Mesenchymal stem cell (in vitro differentiated cells and primary cell): Measurements from ENCODE around the gene TRAF3.
A peak's percentile ranks its signal among the peaks of the same experiment; 100 is the strongest.

Source experiments
- DNase-seq: peaks from one replicate; pipeline ENCODE4 v3.0.0-alpha.2; 2013
- H2AFZ ChIP-seq: one replicate; pipeline ENCODE4 v1.6.1; 2013; ENCODE audit warnings: low read depth, mild to moderate bottlenecking, control low read depth, inconsistent platforms, low read length, moderate library complexity
- H2AK5ac ChIP-seq: 2 replicates; pipeline ENCODE4 v1.6.1; 2013; ENCODE audit warnings: low read length, moderate library complexity, mild to moderate bottlenecking, inconsistent platforms; ENCODE audit not compliant: severe bottlenecking
- H2BK120ac ChIP-seq: one replicate; pipeline ENCODE4 v1.6.1; 2013; ENCODE audit warnings: low read depth, mild to moderate bottlenecking, inconsistent platforms, low read length, moderate library complexity
- H2BK12ac ChIP-seq, 2 experiments: one replicate each; pipeline ENCODE4 v1.6.1; 2013; ENCODE audit warnings: inconsistent platforms in 2 of 2, low read length in 2 of 2, mild to moderate bottlenecking in 2 of 2, moderate library complexity in 2 of 2, control low read depth in 1 of 2
- H2BK15ac ChIP-seq: one replicate; pipeline ENCODE4 v1.6.1; 2013; ENCODE audit warnings: mild to moderate bottlenecking, low read depth, inconsistent platforms; ENCODE audit not compliant: poor library complexity, severe bottlenecking
- H2BK5ac ChIP-seq: 2 replicates; pipeline ENCODE4 v1.6.1; 2013; ENCODE audit warnings: low read depth, mild to moderate bottlenecking, low read length, control low read depth, inconsistent platforms; ENCODE audit not compliant: poor library complexity, severe bottlenecking
- H3K14ac ChIP-seq, 2 experiments: one replicate each; pipeline ENCODE4 v1.6.1; 2013; ENCODE audit warnings: inconsistent platforms in 2 of 2, low read length in 2 of 2, control low read depth in 1 of 2, mild to moderate bottlenecking in 1 of 2, moderate library complexity in 1 of 2
- H3K18ac ChIP-seq, 2 experiments: one replicate each; pipeline ENCODE4 v1.6.1; 2013; ENCODE audit warnings: inconsistent platforms in 2 of 2, low read length in 2 of 2, control low read depth in 1 of 2, low read depth in 1 of 2, mild to moderate bottlenecking in 1 of 2
- H3K23ac ChIP-seq, 2 experiments: one replicate each; pipeline ENCODE4 v1.6.1; 2013; ENCODE audit warnings: inconsistent platforms in 2 of 2, low read length in 2 of 2, mild to moderate bottlenecking in 2 of 2, moderate library complexity in 2 of 2, control low read depth in 1 of 2
- H3K27ac ChIP-seq: 2 replicates; pipeline ENCODE4 v1.5.1; 2013; ENCODE audit warnings: mild to moderate bottlenecking, moderate library complexity, low read length, control low read depth, inconsistent platforms; ENCODE audit not compliant: poor library complexity, severe bottlenecking
- H3K27me3 ChIP-seq, 2 experiments: 2 replicates each; pipeline versions ENCODE4 v1.6.1 to v1.7.0; 2013; ENCODE audit warnings: low read length in 2 of 2, mild to moderate bottlenecking in 2 of 2, moderate library complexity in 2 of 2, control low read depth in 1 of 2, inconsistent platforms in 1 of 2; ENCODE audit not compliant: control insufficient read depth in 1 of 2, insufficient read depth in 1 of 2
- H3K36me3 ChIP-seq, 2 experiments: 2 replicates each; pipeline versions ENCODE4 v1.6.1 to v1.7.0; 2013; ENCODE audit warnings: low read length in 2 of 2, control low read depth in 1 of 2, inconsistent platforms in 1 of 2, low read depth in 1 of 2, mild to moderate bottlenecking in 1 of 2; ENCODE audit not compliant: insufficient read depth in 2 of 2, control insufficient read depth in 1 of 2
- H3K4ac ChIP-seq, 2 experiments: one replicate each; pipeline ENCODE4 v1.6.1; 2013; ENCODE audit warnings: inconsistent platforms in 2 of 2, low read length in 2 of 2, mild to moderate bottlenecking in 2 of 2, moderate library complexity in 2 of 2, control low read depth in 1 of 2, low read depth in 1 of 2
- H3K4me1 ChIP-seq: 2 replicates; pipeline ENCODE4 v1.6.1; 2013; ENCODE audit warnings: low read depth, low read length, control low read depth; ENCODE audit not compliant: control insufficient read depth, insufficient read depth
- H3K4me2 ChIP-seq: 2 replicates; pipeline ENCODE4 v1.6.1; 2013; ENCODE audit warnings: low read length, mild to moderate bottlenecking, inconsistent platforms; ENCODE audit not compliant: poor library complexity, severe bottlenecking
- H3K4me3 ChIP-seq, 2 experiments: 2 replicates each; pipeline versions ENCODE4 v1.5.1 to v1.7.0; 2013; ENCODE audit warnings: low read length in 2 of 2, mild to moderate bottlenecking in 2 of 2, control low read depth in 1 of 2, low read depth in 1 of 2; ENCODE audit not compliant: insufficient read depth in 1 of 2
- H3K79me1 ChIP-seq: replicated peaks from 2 replicates; pipeline ENCODE4 v1.6.1; 2013; ENCODE audit warnings: mild to moderate bottlenecking, control low read depth, low read length, inconsistent platforms; ENCODE audit not compliant: poor library complexity, severe bottlenecking
- H3K9ac ChIP-seq: 2 replicates; pipeline ENCODE4 v1.7.0; 2013; ENCODE audit warnings: mild to moderate bottlenecking, low read length, moderate library complexity
- H3K9me3 ChIP-seq: 2 replicates; pipeline ENCODE4 v1.7.0; 2013; ENCODE audit warnings: mild to moderate bottlenecking, low read length; ENCODE audit not compliant: control insufficient read depth
- H4K8ac ChIP-seq: one replicate; pipeline ENCODE4 v1.6.1; 2013; ENCODE audit warnings: inconsistent platforms, mild to moderate bottlenecking, low read length, moderate library complexity
- H4K91ac ChIP-seq: one replicate; pipeline ENCODE4 v1.6.1; 2013; ENCODE audit warnings: mild to moderate bottlenecking, low read length, inconsistent platforms
- WGBS: methylation state at CpG from one replicate; pipeline ENCODE4 v1.1.7; 2013; ENCODE audit warnings: mixed read lengths; 5-methylcytosine and 5-hydroxymethylcytosine counted together

The TRAF3 gene

DNA sequence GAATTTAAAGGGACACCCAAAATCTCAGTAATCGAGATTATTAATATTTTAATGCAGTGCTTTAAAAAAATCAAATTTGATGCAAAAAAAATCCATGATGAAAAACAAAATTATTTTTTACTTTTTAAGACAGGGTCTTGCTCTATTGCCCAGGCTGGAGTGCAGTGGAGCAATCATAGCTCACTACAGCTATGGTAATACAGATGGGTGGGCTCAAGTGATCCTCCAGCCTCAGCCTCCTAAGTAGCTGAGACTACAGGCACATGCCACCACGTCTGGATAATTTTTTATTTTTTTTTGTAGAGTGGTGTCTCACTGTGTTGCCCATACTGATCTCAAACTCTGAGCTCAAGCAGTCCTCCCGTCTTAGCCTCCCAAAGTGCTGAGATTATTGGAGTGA is 62.9 kb downstream of the TRAF3 start:
- Histone ChIP-seq H2AK5ac (no peak overlapping the region), H3K4me1 (peaks cover 3% of the 10 kb centered on the region), H3K9ac (no peak overlapping the region), H2BK15ac (no peak overlapping the region), H3K36me3 (peaks cover 0 to 3% of the 10 kb centered on the region in 2 experiments), H3K27me3 (no peaks in the 10 kb centered on the region), H3K9me3 (no peaks in the 10 kb centered on the region), H2BK5ac (no peak overlapping the region), H2BK12ac (no peak overlapping the region), H3K18ac (no peak overlapping the region), H3K14ac (no peak overlapping the region), H4K8ac (no peak overlapping the region), H3K4me2 (no peak overlapping the region), H2AFZ (no peak overlapping the region), H3K4me3 (no peak overlapping the region), H2BK120ac (no peak overlapping the region), H3K27ac (no peak overlapping the region), H3K79me1 (peaks cover 19% of the 10 kb centered on the region), H4K91ac (no peak overlapping the region), H3K23ac (no peak overlapping the region), H3K4ac (no peak overlapping the region)
- WGBS: 100% methylated on average over 2 of the region's 3 CpGs
- DNase-seq: no peak

DNA sequence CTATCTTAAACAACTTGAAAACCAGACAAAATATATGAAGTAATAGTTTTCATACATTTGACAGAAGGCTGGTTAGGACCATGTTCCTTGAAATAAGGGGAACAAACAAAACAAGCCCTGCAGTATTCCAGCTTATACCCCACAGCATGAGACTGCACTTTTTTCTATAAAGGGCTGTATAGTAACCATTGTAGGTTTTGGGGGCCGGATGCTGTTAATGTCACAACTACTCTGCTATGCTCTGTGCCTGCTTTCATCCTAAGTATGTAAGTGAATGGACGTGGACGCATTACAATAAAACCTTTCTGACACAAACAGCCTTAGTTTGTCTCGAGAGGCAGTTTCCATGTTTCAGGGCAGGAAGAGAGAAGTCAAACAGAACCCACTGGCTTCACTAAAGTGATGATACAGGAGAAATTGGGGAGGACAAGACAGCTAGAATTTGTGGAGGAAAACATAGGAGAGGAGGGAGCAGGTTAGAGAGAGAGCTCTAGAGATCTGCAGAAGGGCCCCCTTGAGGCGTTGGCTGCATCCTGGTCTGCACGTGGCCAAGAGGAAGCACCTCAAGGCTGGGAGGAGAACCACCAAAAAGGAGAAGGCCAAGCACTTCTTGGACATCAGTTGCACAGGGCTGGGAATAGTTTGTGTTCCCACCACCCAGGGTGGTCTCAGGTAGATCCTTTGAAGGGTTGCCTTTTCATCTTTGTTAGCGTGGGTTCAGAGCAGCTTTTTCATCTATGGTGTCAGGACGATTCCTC is 63.7 kb downstream of the TRAF3 start:
- Histone ChIP-seq H2BK15ac (no peak overlapping the region), H3K9me3 (no peaks in the 10 kb centered on the region), H3K27me3 (no peaks in the 10 kb centered on the region), H3K9ac (no peak overlapping the region), H3K23ac (no peak overlapping the region), H2BK5ac (no peak overlapping the region), H3K18ac (no peak overlapping the region), H3K4me2 (no peak overlapping the region), H2AFZ (no peak overlapping the region), H3K4me1 (peaks cover 1% of the 10 kb centered on the region), H2BK120ac (no peak overlapping the region), H2BK12ac (no peak overlapping the region), H3K14ac (no peak overlapping the region), H3K79me1 (peaks cover 16% of the 10 kb centered on the region), H3K4me3 (no peak overlapping the region), H4K91ac (peak overlapping the region; percentile 18), H3K27ac (no peak overlapping the region), H3K36me3 (peaks cover 0 to 3% of the 10 kb centered on the region in 2 experiments), H2AK5ac (no peak overlapping the region), H4K8ac (no peak overlapping the region), H3K4ac (no peak overlapping the region)
- no peak for DNase-seq
- WGBS: 81% methylated on average over 7 of the region's 8 CpGs

DNA sequence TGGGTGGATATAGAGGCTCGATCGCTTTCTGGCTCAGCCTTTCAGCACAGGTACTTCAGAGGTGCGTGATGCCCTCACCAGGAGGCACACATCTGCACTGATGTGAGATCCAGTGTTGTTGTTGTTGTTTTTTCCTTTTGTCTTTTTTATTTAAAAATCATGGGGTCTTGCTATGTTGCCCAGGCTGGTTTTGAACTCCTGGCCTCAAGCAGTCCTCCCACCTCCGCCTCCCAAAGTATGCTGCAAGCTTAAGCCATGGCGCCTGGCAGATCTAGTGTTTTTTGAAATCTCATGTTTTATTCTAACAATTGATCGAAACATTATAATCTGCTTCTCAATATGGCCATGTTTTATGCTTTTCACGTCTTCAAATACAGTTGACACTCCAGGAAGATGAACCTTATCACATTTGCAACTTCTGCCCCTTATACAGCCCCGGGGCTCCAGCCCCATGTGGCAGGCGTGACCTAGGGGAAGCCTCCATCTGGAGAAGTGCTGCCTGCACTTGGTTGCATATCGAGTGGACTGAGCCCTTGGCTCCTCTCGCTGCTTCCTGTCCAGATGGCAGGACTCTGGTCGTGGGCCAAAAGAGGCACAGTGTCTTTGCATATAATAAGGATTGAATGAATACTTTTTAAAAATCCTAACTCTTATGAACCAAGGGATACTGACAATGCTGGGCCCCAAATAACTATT is 71.7 kb downstream of the TRAF3 start:
- no peak overlapping the region for H3K18ac ChIP-seq

DNA sequence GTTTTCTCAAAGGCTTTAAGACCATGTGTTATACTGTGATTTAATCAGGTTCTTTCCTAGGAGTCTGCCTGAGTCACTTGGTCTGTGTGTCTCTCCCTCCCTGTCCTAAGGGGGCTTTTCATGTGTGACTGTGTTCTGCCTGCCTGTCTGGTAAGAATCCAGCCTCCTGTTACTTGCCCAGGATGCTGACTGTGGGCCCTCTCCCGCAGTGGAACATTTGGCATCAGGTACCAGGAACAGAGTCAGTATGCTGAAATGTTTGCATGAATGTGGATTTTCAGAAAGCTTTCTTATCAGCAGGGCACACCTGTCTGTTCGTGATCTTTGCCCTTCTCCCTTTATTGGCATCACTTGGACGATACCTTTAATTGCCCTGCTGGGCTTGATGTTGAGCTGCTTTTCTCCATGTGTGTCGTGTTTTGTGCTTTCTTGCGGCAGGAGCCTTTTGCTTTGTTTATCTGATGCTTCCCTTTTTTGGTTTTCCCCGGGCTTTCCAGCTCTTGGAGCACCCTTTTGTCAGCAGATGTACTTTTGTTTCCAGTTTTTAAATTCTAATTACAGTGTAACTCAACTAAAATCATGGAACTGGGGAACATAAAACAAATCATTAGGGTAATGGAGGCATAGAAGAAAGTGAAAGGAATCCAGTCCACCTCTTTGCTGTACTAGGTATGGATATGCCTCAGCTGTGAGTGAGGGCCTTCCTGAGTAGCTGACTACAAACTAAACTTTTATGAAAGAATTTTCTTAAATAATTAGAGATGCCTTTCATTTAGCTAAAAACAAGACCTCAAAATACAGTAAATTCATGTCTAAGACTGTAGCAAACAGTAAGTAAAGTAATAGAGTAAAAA is 72.5 kb downstream of the TRAF3 start:
- no peak overlapping the region for H3K18ac ChIP-seq
- no peak overlapping the region for H3K23ac ChIP-seq
- no peak overlapping the region for H3K14ac ChIP-seq
- no peaks in the 10 kb centered on the region for H3K36me3 ChIP-seq
- DNase-seq: peak; percentile 52
- no peak overlapping the region for H2BK15ac ChIP-seq
- no peak overlapping the region for H2BK12ac ChIP-seq
- no peak overlapping the region for H2AFZ ChIP-seq
- H4K91ac ChIP-seq: no peak overlapping the region
- H4K8ac ChIP-seq: no peak overlapping the region
- H3K27me3 ChIP-seq: no peaks in the 10 kb centered on the region
- WGBS: 84% methylated on average over 6 of the region's 6 CpGs
- H3K4ac ChIP-seq: no peak overlapping the region
- no peak overlapping the region for H3K27ac ChIP-seq
- H2BK120ac ChIP-seq: no peak overlapping the region
- no peak overlapping the region for H3K4me2 ChIP-seq
- no peaks in the 10 kb centered on the region for H3K9me3 ChIP-seq
- H3K79me1 ChIP-seq: peaks cover 23% of the 10 kb centered on the region
- H3K9ac ChIP-seq: peak overlapping the region; percentile 52
- H3K4me3 ChIP-seq: peak overlapping the region in 1 of 2 experiments; percentile 46
- no peak overlapping the region for H2BK5ac ChIP-seq
- H3K4me1 ChIP-seq: no peaks in the 10 kb centered on the region
- no peak overlapping the region for H2AK5ac ChIP-seq

More for the DNA sequence above, 71.7 kb downstream of the TRAF3 start:
- Histone ChIP-seq H3K4ac (no peak overlapping the region), H3K27me3 (no peaks in the 10 kb centered on the region), H3K4me2 (no peak overlapping the region), H3K4me1 (no peaks in the 10 kb centered on the region), H2BK15ac (no peak overlapping the region), H2BK12ac (no peak overlapping the region), H3K4me3 (peak overlapping the region in 1 of 2 experiments; percentile 46), H3K9me3 (no peaks in the 10 kb centered on the region), H2AK5ac (no peak overlapping the region), H3K36me3 (no peaks in the 10 kb centered on the region), H2AFZ (no peak overlapping the region), H3K14ac (no peak overlapping the region), H3K79me1 (peaks cover 24% of the 10 kb centered on the region), H3K9ac (peak overlapping the region; percentile 52), H4K91ac (no peak overlapping the region), H4K8ac (no peak overlapping the region), H3K27ac (no peak overlapping the region), H2BK5ac (no peak overlapping the region), H2BK120ac (no peak overlapping the region), H3K23ac (no peak overlapping the region)
- 85% methylated on average over 10 of the region's 12 CpGs for WGBS
- DNase-seq: no peak
